ENCODE measurements around the gene PLEKHA1.

GRCh38 chr10:122445469-122445868, 71.0 kb downstream of the PLEKHA1 start:
- TF ChIP-seq CTCF (IDR thresholded peaks at IDR 0.05) (no peak), POLR2A (IDR thresholded peaks at IDR 0.05) (no peak), POLR2AphosphoS5 (IDR thresholded peaks at IDR 0.05) (no peak)
